Neuronal stem cell (in vitro differentiated cells): ENCODE data around the gene NECAB3.
"Not testable (repeated sequence)": the region's sequence is repeated elsewhere in the genome, so short reads cannot be mapped to it uniquely, and the experiment has no call there.

Source experiments
- DNase-seq: peaks from one replicate; pipeline ENCODE4 v3.0.0-alpha.2; 2013; ENCODE audit warnings: low spot score
- H2AFZ ChIP-seq: one replicate; pipeline ENCODE4 v1.6.1; 2013; ENCODE audit warnings: mild to moderate bottlenecking, low read length, inconsistent platforms
- H2AK5ac ChIP-seq: 2 replicates; pipeline ENCODE4 v1.6.1; 2013; ENCODE audit warnings: low read depth, mild to moderate bottlenecking, inconsistent platforms, low read length, moderate library complexity, mixed read lengths
- H2BK120ac ChIP-seq: 2 replicates; pipeline ENCODE4 v1.6.1; 2013; ENCODE audit warnings: low read depth, mild to moderate bottlenecking, inconsistent platforms, low read length, moderate library complexity, mixed read lengths
- H2BK12ac ChIP-seq: one replicate; pipeline ENCODE4 v1.6.1; 2013; ENCODE audit warnings: low read length, inconsistent platforms
- H2BK15ac ChIP-seq: 2 replicates; pipeline ENCODE4 v1.6.1; 2013; ENCODE audit warnings: mild to moderate bottlenecking, low read length, inconsistent platforms, mixed read lengths
- H2BK5ac ChIP-seq: one replicate; pipeline ENCODE4 v1.6.1; 2013; ENCODE audit warnings: inconsistent platforms, mild to moderate bottlenecking, low read length, moderate library complexity
- H3K14ac ChIP-seq: one replicate; pipeline ENCODE4 v1.6.1; 2013; ENCODE audit warnings: low read length, inconsistent platforms
- H3K18ac ChIP-seq: 2 replicates; pipeline ENCODE4 v1.6.1; 2013; ENCODE audit warnings: low read length, inconsistent platforms
- H3K23ac ChIP-seq: 2 replicates; pipeline ENCODE4 v1.6.1; 2013; ENCODE audit warnings: low read depth, mild to moderate bottlenecking, mixed read lengths, low read length, inconsistent platforms; ENCODE audit not compliant: poor library complexity
- H3K27ac ChIP-seq: replicated peaks from 3 replicates; pipeline ENCODE4 v1.5.1; 2013; ENCODE audit warnings: low read length, inconsistent platforms
- H3K27me3 ChIP-seq, 3 experiments: 2 replicates each; pipeline ENCODE4 v1.6.1; 2013; ENCODE audit warnings: low read length in 3 of 3, mild to moderate bottlenecking in 2 of 3, inconsistent platforms in 1 of 3, low read depth in 1 of 3, mixed read lengths in 1 of 3, moderate library complexity in 1 of 3; ENCODE audit not compliant: control insufficient read depth in 3 of 3, insufficient read depth in 3 of 3
- H3K36me3 ChIP-seq, 2 donors: replicated peaks in 1 of 2; 2 replicates each; pipeline ENCODE4 v1.6.1; 2013; ENCODE audit warnings: low read length in 2 of 2; ENCODE audit not compliant: control insufficient read depth in 2 of 2, insufficient read depth in 2 of 2
- H3K4ac ChIP-seq: 2 replicates; pipeline ENCODE4 v1.6.1; 2013; ENCODE audit warnings: inconsistent platforms, mild to moderate bottlenecking, low read length, moderate library complexity
- H3K4me1 ChIP-seq, 2 donors: 1 replicate in 1 of 2; 2 replicates in 1 of 2; pipeline ENCODE4 v1.6.1; 2013; ENCODE audit warnings: low read length in 2 of 2, low read depth in 1 of 2; ENCODE audit not compliant: control insufficient read depth in 2 of 2, insufficient read depth in 1 of 2
- H3K4me2 ChIP-seq: one replicate; pipeline ENCODE4 v1.6.1; 2013; ENCODE audit warnings: mild to moderate bottlenecking, low read length, inconsistent platforms; ENCODE audit not compliant: insufficient read depth, poor library complexity, severe bottlenecking
- H3K4me3 ChIP-seq, 2 donors: 2 replicates each; pipeline ENCODE4 v1.5.1; 2013; ENCODE audit warnings: low read length in 2 of 2, mild to moderate bottlenecking in 2 of 2, inconsistent platforms in 1 of 2, moderate library complexity in 1 of 2
- H3K79me1 ChIP-seq: one replicate; pipeline ENCODE4 v1.6.1; 2013; ENCODE audit warnings: low read depth, mild to moderate bottlenecking, inconsistent platforms, low read length, moderate library complexity
- H3K9ac ChIP-seq: one replicate; pipeline ENCODE4 v1.6.1; 2013; ENCODE audit warnings: mild to moderate bottlenecking, low read depth, low read length, inconsistent platforms; ENCODE audit not compliant: poor library complexity
- H3K9me3 ChIP-seq, 2 donors: replicated peaks in 1 of 2; 2 replicates each; pipeline versions ENCODE3 to v1.6.1; 2013; ENCODE audit warnings: low read length in 2 of 2, mild to moderate bottlenecking in 2 of 2, inconsistent platforms in 1 of 2, low read depth in 1 of 2, mixed read lengths in 1 of 2, moderate library complexity in 1 of 2; ENCODE audit not compliant: control insufficient read depth in 2 of 2, insufficient read depth in 1 of 2
- H4K8ac ChIP-seq: one replicate; pipeline ENCODE4 v1.6.1; 2013; ENCODE audit warnings: low read depth, mild to moderate bottlenecking, inconsistent platforms, low read length, moderate library complexity
- H4K91ac ChIP-seq: one replicate; pipeline ENCODE4 v1.6.1; 2013; ENCODE audit warnings: low read length, low read depth, mild to moderate bottlenecking, inconsistent platforms; ENCODE audit not compliant: poor library complexity
- WGBS, 2 donors: extraction: QIAGEN DNeasy Blood & Tissue Kit; methylation state at CpG; one replicate each; pipeline ENCODE4 v1.1.7; 2013; ENCODE audit warnings: missing lambda C conversion rate in 2 of 2, mixed read lengths in 1 of 2; ENCODE audit not compliant: insufficient read length in 2 of 2, insufficient replicate concordance in 1 of 2; ENCODE audit errors: extremely low coverage in 2 of 2; 5-methylcytosine and 5-hydroxymethylcytosine counted together

The NECAB3 gene

DNA sequence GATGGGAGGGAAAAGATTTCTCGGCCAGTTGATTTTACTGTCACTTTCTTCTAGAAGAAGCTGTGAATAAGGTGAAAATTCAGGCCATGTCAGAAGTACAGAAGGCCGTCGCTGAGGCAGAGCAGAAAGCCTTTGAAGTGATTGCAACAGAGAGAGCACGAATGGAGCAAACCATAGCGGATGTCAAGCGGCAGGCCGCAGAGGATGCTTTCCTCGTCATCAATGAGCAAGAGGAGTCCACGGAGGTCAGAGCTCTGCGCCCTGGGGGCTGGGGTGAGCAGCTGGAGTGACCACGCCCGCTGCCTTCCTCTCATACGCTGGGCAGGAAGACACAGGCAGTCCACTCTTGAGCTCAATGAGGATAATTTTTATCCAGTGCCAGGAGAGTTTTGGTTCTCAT, 33.9 kb downstream of the NECAB3 start:
- Histone ChIP-seq H3K14ac (no peak overlapping the region), H2BK120ac (no peak overlapping the region), H2BK12ac (no peak overlapping the region), H3K9me3 (no peaks in the 10 kb centered on the region), H2BK15ac (no peak overlapping the region), H4K8ac (no peak overlapping the region), H2AK5ac (no peak overlapping the region), H3K23ac (no peak overlapping the region), H3K36me3 (peaks cover 20 to 77% of the 10 kb centered on the region in 2 donors), H3K27ac (no peak overlapping the region), H2AFZ (no peak overlapping the region), H3K27me3 (no peaks in the 10 kb centered on the region), H2BK5ac (no peak overlapping the region), H3K4ac (no peak overlapping the region), H3K4me3 (no peak overlapping the region), H3K4me2 (no peak overlapping the region), H3K18ac (no peak overlapping the region), H3K4me1 (no peaks in the 10 kb centered on the region), H3K79me1 (peaks cover 2% of the 10 kb centered on the region), H3K9ac (no peak overlapping the region), H4K91ac (no peak overlapping the region)
- no peak for DNase-seq
- no CpG with 5 or more reads among the region's 13 CpGs for WGBS, 2 donors

GRCh38 chr20:33636776-33637175, 37.5 kb downstream of the NECAB3 start:
- Histone ChIP-seq H4K8ac (no peak overlapping the region), H3K4me2 (no peak overlapping the region), H3K4me1 (no peaks in the 10 kb centered on the region), H2BK120ac (no peak overlapping the region), H3K4ac (no peak overlapping the region), H4K91ac (no peak overlapping the region), H2BK12ac (no peak overlapping the region), H3K27me3 (no peaks in the 10 kb centered on the region), H2BK5ac (no peak overlapping the region), H2BK15ac (no peak overlapping the region), H3K18ac (no peak overlapping the region), H3K9me3 (no peaks in the 10 kb centered on the region), H3K36me3 (peaks cover 11 to 73% of the 10 kb centered on the region in 2 donors), H2AFZ (no peak overlapping the region), H2AK5ac (no peak overlapping the region), H3K23ac (no peak overlapping the region), H3K14ac (no peak overlapping the region), H3K4me3 (no peak overlapping the region), H3K27ac (no peak overlapping the region), H3K9ac (no peak overlapping the region), H3K79me1 (no peaks in the 10 kb centered on the region)
- DNase-seq, result no peak
- WGBS, 2 donors, result no CpG with 5 or more reads among the region's 1 CpG

GRCh38 chr20:33635341-33635740, 38.9 kb downstream of the NECAB3 start:
- peaks cover 16 to 72% of the 10 kb centered on the region in 2 donors for H3K36me3 ChIP-seq
- H2BK5ac ChIP-seq, result no peak overlapping the region
- H3K9ac ChIP-seq, result no peak overlapping the region
- no peak overlapping the region for H2AFZ ChIP-seq
- H3K4me1 ChIP-seq, result no peaks in the 10 kb centered on the region
- H4K91ac ChIP-seq, result no peak overlapping the region
- no peak overlapping the region for H3K4me3 ChIP-seq
- H3K23ac ChIP-seq, result no peak overlapping the region
- no peaks in the 10 kb centered on the region for H3K27me3 ChIP-seq
- WGBS, 2 donors, result no CpG with 5 or more reads among the region's 3 CpGs
- DNase-seq, result no peak
- no peak overlapping the region for H2BK120ac ChIP-seq
- H3K18ac ChIP-seq, result no peak overlapping the region
- H2BK15ac ChIP-seq, result no peak overlapping the region
- no peak overlapping the region for H3K4me2 ChIP-seq
- peaks cover under 1% of the 10 kb centered on the region for H3K79me1 ChIP-seq
- no peak overlapping the region for H2BK12ac ChIP-seq
- H3K27ac ChIP-seq, result no peak overlapping the region
- no peak overlapping the region for H4K8ac ChIP-seq
- H2AK5ac ChIP-seq, result no peak overlapping the region
- H3K14ac ChIP-seq, result no peak overlapping the region
- no peak overlapping the region for H3K4ac ChIP-seq
- H3K9me3 ChIP-seq, result no peaks in the 10 kb centered on the region

- H3K14ac ChIP-seq, H2BK120ac ChIP-seq, H3K4me3 ChIP-seq, H3K4me1 ChIP-seq, H3K23ac ChIP-seq, H3K79me1 ChIP-seq, H2BK15ac ChIP-seq, H3K4ac ChIP-seq, H2AFZ ChIP-seq, H4K8ac ChIP-seq, DNase-seq, H2BK12ac ChIP-seq, H3K18ac ChIP-seq, H4K91ac ChIP-seq, H3K9me3 ChIP-seq, H3K27me3 ChIP-seq, H3K27ac ChIP-seq, H2BK5ac ChIP-seq, H2AK5ac ChIP-seq, H3K9ac ChIP-seq, H3K4me2 ChIP-seq: not testable (repeated sequence)
- peaks cover 13 to 76% of the 10 kb centered on the region in 2 donors for H3K36me3 ChIP-seq
- no CpG with 5 or more reads among the region's 4 CpGs for WGBS, 2 donors
Observed at GRCh38 chr20:33631910-33632309, 42.3 kb downstream of the NECAB3 start.
